CD1c-positive myeloid dendritic cell (primary cell): Measurements from ENCODE around the gene CTNNA1.
"Not testable (repeated sequence)": the region's sequence is repeated elsewhere in the genome, so short reads cannot be mapped to it uniquely, and the experiment has no call there.

Experiments
- DNase-seq: peaks from one replicate; pipeline ENCODE4 v3.0.0-alpha.2; 2016; ENCODE audit errors: extremely low spot score

Gene CTNNA1

DNA sequence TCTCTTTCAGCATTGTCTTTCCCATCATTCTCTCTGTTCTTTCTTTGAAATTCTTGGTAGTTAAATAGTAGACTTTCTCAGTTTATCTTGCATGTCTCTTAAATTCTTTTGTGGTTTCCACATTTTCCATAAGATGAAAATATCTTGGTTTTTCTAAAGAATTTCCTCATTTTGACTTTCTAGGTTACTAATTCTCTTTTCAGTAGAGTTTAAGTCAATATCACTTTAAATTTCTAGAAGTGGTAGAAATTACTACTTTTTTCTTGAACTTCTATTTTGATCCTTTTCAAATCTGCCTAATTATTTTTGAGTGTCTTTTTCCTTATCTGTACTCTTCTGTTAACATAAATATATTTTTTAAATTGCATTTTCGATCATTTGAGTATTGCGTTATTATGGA is 145.5 kb downstream of the CTNNA1 start:
- no peak for DNase-seq

DNA sequence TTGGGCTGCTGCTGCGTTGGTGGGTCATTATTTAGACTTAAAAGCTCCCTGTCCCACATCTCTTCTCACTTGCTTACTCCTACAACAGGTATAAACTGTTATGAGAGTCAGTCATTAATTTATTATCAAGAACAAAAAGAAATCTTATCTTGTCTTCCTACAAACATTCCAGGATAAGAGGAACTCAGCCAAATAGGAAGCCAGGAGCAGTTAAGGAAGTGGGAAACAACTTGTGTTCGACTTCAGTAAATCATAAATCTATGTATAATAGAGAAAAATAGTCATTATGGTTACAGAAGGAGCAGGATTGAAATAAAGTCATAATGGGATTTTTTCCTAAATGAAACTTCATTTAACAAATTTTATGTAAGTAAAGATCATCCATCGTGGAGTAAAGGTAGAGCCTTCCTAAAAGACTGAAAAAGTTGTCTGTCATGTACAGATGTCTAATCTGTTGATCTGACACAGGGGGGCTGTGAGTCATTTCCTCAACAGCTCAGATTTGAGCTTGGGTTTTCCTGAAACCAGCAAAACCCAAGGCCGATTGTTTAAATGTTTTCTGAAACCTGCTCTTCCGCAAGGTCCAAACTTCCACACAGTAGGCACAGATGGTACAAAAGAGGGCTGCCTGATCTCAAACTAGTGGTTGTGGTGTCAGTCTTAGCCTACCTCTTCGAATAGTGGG is 147.2 kb downstream of the CTNNA1 start:
- no peak for DNase-seq

DNA sequence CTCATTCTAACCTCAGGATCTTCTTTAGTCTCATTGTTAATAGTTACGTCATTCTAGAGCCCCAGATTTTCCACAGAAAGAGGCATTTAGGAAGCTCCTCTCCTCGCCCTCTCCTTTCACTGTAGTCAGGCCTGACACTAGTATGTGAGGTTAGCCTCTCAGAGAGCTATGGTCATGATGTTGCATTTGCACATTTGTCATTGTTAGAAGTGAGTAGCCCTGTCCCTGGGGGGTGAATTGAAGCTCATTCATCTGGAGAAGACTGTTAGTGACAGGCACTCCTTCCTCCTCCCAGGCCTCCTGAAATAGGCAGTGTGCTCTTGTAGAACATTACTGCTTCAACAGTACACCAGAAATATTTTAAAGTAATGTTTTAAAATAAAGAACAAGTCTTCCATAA is 148.5 kb downstream of the CTNNA1 start:
- no peak for DNase-seq

DNA sequence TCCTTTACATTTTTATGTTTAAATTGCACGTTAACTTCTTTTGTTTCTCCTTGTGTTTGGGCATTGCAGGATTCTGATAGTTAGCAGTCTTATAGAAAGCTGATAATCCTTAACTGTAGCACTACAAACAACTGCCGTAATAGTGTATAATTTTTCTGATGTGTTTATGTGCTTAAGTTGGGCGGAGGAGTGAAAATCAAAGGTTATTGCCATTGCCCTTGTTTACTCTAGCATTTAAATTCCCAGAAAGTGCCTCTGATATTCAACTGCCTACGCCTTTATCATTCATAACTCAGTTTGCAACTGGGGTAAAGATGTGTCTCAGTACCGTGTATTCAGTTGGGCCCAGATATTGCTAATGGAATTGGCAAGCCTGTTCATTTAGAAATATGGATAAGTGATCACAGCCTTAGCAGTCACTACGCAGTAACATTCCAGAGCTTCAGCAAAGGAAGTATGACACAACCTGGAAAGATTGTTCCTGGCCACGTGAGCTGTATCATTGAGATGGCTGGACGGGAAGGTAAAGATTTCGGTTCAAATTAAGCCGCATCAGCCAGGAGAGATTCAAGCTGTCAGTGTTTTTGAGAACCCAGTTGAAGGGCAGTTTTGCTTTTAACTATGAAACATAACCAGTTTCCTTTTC is 150.0 kb downstream of the CTNNA1 start:
- DNase-seq, result no peak

DNA sequence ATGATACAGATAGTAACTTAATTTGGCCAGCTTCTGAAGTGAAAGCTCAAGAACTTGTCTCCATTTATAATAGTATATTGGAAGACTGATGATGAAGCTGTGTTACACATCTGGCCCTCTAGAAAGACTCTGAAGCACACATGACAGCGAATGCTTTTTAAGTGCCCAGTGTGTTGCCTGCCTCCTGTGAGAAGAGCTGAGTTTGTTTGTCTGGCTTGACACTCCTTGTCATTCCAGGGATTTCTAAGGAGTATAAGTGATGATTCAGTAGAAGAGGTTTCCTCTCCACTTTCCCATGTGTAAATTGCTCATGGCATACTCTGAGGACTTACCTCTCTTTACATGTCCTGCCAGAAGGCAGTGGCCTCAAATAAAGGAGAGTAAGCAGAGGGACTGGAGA is 152.3 kb downstream of the CTNNA1 start:
- no peak for DNase-seq

DNA sequence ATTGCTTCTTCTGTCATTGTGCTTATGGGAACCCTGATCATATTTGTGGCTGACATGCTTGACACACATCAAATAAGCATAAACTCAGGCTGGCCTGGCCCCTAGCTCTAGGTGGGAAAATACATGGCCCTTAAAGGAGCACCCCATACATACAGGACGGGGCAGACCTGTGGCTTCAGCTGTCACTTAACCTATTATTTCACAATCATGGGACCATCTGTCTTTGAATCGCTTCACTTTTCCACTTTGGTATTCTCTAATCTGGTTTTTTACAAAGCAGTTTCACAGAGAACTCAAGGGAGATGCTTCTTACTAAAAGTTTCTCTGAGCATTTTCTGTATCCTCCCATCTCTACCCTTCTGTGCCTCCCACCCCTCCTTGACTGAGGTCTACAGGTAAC is 156.5 kb downstream of the CTNNA1 start:
- no peak for DNase-seq

DNA sequence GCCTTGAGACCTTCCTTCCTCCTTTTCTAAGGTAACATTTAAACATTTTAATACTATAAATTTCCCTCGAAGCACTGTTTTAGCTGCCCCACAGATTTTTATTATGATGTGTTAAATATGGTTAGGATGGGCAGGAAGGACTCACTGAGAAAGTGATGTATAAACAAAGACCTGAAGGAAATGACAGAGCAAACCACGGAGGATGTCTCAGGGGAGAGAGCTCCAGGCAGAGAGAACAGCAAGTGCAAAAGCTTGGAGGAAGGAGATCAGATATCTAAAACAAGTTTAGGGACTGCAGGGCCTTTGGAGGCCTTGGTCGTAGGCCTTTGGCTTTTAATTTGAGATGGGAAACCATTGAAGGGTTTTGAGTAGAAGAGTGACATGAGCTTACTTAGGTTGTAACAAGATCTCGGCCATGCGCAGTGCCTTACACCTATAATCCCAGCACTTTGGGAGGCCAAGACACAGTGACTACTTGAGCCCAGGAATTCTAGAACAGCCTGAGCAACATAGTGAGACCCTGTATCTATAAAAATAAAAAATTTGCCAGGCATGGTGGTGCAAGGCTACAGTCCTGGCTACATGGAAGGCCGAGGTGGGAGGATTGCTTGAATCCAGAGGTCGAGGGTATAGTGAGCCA is 157.4 kb downstream of the CTNNA1 start:
- no peak for DNase-seq

DNA sequence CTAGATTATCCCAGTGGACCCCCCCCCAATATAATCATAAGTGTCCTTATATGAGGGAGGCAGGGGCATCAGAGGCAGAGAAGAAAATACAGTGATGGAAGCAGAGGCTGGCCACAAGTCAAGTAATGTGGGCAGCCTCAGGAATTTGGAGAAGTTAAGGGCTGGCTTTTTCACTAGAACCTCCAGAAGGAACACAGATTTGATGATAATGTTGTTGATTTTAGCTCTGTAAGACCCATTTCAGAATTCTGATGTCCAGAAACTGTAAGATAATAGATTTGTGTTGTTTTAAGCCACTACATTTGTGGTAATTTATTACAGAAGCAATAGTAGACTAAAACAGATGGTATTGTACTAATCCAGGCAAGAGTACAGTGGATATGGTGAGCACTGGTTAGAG is 158.2 kb downstream of the CTNNA1 start:
- DNase-seq, result no peak

DNA sequence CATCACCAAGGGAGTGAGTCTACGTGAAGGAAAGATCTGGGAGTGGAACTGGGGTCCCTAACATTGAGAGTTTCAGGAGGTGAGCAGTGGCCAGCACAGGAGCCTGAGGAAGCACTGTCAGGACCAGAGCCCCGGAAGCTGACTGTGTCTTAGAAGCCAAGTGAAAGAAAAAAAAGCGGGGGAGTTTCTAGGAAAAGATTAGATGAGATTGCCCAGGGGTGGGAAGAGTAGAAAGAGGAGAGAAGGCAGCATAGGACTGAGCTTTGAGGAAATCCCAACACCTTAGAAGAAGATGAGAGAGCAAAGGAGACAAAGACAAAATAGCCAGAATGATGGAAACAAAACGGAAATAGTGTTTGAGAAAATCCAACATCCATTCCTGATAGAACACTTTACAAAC is 158.9 kb downstream of the CTNNA1 start:
- no peak for DNase-seq

DNA sequence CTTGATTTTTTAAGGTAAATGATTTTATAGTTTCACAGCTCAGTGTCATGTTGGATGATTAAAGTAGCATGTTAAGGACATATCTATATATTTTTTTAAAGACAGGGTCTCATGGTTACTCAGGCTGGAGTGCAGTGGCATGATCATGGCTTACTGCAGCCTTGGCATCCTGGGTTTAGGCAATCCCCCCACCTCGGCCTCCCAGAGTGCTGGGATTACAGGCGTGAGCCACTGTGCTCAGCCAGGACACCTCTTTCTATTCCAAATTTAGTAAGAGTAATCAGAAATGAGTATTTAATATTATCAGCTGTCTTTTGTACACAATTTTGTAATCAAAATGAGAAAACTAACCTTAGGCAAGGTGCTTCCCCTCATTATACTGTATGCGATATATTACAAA is 160.5 kb downstream of the CTNNA1 start:
- DNase-seq, result no peak

DNA sequence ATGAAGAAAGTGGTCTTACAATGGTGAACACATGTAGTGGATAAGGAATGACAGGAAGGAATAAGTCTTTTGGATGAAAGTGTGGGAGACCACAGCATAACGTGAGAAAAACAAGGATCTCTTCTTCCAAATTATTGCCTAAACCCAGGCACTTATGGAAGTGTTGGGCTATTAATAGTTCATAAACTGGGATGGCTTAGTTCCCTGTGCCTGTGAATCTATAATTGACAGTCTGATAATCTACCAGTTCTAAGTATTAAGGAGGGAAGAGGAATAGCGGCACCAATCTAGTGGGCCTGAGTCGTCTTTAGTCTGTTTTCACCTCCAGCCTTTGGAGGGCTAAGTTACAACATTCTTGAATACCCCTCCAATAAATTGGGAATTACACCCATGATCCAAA is 161.1 kb downstream of the CTNNA1 start:
- DNase-seq, result no peak

DNA sequence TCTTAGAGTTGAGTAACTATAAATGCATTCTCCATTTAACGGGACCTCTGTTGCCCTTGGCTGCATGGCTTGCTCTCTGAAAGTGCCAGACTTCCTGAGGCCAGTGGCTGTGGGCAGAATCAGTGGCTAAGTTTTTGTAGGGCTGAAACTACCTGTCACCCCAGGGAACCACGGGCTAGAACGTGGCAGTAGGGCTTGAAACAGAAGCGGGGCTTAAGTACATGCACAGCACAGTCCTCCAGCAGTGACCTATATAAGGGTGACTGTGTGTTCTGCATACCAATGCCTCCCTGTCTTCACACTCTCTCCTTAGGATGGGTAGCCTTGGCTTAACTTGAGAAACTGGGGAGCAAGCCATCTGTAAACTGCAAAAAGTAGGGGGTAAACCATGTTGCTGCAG is 165.5 kb downstream of the CTNNA1 start:
- DNase-seq, result no peak

DNA sequence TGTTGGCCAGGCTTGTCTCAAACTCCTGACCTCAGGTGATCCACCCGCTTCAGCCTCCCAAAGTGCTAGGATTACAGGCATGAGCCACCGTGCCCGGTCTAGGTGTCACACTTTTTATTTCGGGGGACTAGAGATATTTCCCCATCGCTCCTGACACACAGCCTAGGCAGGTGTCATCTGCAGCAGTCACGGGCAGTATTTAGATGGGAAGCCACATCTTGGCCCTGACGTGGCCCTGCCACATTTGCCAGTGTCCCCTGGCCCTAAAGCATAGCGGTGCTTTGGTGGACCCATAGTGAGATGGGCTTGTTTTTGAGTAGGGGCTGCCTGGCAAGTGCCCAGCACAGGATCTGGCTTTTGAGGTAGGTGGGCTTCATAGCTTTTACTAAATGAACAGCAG is 167.0 kb downstream of the CTNNA1 start:
- no peak for DNase-seq

DNA sequence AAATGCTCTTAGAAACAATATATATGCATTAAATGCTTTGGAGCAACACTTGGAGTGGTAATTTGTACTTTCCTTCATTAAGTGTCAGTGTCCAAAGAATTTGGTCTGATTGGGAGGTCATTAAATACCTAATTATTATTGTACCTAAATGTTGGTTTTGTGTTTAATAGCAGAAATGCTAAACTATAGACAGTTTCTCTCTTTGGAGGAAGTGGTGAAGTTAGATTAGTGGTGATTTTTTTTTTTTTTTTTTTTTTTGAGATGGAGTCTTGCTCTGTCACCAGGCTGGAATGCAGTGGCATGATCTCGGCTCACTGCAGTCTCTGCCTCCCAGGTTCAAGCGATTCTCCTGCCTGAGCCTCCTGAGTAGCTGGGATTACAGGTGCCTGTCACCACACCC is 168.1 kb downstream of the CTNNA1 start:
- DNase-seq, result not testable (repeated sequence)

DNA sequence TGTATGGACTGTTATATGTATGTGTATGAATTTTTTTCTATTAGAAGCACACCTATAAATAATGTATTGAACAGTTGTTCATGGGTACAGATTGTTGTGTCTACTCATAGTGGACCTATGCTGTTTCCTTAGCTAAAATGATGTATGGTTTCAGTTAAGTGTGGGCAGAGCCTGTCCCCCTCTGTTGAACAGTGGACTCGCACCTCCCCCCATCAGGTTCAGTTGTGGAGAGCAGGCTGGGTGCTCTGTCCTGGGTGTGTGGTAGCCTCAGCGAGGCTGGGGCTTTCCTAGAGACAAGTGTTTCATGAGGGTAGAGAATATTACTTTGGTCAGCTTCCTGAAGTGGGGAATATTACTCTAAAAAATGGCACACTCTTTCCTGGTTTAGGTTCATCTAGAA is 169.3 kb downstream of the CTNNA1 start:
- DNase-seq, result no peak

DNA sequence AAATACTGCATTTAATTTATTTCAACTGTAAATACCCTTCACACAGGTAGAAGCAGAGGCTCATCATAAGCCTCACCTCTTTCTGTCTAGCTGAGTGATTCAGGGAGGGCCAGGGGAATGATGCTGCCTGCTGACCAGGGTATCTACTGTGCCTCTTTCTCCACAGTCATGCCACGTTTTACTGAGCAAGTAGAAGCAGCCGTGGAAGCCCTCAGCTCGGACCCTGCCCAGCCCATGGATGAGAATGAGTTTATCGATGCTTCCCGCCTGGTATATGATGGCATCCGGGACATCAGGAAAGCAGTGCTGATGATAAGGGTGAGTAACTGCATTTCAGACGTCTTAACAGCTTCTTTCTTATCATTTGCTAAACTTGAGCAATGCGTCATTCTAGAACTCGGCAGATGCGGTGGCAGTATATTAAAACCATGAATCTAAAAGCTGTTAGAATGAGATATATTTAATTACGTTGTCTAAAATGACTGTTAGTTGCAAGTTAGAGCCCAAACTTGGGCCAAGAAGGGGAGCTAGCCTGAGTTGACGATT is 171.9 kb downstream of the CTNNA1 start:
- no peak for DNase-seq

DNA sequence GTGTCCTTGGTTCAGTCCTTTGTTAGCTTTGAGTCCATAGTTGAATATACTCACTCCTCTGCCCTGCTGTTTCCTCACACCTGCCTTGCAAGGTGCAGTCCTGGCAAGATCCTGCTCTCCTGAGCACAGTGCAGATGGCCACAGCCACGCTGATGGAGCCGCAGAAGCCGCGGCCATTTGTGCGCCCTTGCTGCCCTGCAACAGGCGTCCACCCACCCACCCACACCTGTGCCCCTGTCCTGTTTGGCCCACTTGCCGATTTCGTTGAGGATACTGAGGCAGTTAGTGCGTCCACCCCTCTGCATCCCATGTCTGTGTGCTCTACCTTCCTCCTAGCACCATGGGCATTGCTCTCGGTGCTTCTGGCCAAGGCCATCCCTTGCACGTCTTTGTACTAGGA is 173.0 kb downstream of the CTNNA1 start:
- DNase-seq, result no peak

DNA sequence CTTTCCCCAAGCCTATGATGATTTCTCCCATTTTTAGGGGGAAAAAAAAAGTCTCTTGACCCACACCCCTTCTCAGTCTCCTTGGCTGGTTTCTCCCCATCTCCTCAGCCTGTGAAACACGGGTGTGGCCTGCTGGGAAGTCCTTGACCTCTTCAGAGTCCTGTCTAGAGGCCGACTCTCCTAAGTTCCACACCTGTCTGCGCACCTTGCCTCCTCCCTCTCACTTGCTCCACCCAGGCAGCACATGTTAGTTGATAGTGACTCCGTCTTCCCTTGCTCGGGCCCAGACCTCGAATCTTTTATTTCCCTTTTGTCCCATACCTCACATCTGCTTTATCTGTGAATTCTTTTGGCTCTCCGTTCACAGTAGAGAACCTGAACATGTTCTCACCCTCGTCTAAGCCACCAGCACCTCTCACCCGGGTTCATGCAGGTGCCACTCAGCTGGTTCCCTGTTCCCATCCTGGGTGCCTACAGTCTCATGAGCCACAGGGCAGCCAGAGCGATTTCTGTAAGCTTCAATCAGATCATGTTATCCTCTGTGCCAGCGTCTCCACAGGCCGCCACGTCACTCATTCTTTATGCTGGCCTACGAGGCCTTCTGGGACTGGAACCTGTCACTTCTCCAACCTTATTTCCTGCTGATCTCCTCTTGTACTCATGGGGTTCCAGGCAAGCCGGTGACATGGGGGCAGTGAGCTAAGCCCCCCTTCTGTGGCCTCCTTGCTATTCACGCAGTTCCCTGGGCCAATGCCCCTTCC is 173.6 kb downstream of the CTNNA1 start:
- no peak for DNase-seq

DNA sequence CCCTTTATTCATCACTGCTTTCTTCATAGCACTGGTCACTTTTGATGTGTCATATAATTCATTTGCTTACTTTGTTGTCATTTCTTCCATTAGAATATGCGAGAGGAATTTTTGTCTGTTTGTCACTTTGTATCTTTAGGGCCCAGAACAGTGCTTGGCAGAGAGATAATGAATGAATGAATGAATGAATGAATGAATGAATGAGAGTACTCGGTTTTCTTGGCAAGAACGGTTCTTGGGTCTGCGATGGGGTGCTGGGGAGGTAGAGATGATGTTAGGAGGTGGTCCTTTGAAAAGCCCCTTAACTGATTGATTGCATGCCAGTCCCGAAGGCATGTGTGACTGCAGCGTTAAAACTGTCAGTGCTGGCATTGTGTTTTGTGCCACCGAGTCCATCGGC is 174.3 kb downstream of the CTNNA1 start:
- DNase-seq, result no peak

DNA sequence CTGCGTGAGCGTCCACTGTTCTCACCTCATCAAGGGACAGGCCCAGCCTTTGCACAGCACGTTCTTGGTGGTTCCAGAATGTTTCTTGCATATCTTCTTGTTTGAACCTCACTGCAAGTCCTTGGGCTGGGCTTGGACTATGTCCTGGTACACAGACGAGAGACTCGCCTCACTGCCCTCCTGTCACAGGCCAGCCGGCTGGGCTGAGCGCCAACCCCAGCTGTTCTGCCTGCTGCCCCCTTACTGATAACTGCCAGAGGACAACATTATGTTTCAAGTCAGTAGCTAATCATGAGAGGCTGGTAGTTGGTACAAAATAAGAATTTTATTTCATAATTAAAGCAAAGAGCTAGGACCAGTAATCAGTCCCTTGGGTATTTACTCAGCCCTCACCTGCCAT is 174.8 kb downstream of the CTNNA1 start:
- DNase-seq, result no peak

DNA sequence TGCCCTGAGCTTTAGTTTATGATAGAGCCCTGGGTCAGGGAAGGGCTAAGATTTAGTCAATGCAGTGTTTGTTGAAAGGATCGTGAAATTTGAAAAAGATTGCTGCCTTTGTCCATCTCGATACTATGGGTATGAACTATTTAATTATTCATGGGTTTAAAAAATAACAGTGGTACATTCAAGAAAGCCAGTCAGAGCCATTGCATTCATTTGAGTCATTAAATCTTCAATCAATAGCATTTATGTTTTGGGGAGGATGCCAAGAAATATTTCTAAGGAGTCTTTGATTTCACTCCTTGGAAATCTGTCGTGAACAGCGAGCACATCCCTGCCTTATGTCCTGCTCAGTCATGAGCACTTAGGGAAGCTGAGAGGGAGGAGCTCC is 176.3 kb downstream of the CTNNA1 start:
- DNase-seq, result no peak

DNA sequence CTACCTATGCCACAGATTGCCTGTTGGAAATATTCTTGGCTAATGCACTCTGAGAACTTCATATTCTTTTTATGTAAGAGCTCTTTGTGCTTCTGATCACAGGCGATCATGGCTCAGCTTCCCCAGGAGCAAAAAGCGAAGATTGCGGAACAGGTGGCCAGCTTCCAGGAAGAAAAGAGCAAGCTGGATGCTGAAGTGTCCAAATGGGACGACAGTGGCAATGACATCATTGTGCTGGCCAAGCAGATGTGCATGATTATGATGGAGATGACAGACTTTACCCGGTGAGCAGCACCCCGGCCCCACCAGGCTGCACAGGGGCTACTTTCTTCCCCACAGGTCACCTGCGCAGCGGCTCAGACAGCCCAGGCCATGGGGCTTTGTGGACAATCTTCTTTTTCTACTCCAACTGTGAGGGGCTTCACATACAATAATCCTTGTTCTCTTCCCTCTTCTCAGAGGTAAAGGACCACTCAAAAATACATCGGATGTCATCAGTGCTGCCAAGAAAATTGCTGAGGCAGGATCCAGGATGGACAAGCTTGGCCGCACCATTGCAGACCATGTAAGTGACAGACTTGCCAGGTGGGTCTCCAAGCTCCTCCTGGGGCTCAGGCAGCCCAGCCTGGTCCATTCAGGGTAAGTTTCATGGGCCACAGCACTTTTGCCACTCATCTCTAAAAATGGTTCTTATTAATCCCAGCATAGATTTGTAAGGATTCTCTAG is 177.3 kb downstream of the CTNNA1 start:
- DNase-seq, result no peak
